Stimulated activated CD4-positive, alpha-beta T cell treated with anti-CD3 and anti-CD28 coated beads, Interleukin-1b, Interleukin-23, amount 100 ng/mL, for 48 hours (primary cell): ENCODE measurements around the gene TTC28.
"Not testable (repeated sequence)": the region's sequence is repeated elsewhere in the genome, so short reads cannot be mapped to it uniquely, and the experiment has no call there.

Source experiments
- DNase-seq: peaks from one replicate; pipeline ENCODE4 v3.0.0-alpha.2; 2020

Gene TTC28

DNA sequence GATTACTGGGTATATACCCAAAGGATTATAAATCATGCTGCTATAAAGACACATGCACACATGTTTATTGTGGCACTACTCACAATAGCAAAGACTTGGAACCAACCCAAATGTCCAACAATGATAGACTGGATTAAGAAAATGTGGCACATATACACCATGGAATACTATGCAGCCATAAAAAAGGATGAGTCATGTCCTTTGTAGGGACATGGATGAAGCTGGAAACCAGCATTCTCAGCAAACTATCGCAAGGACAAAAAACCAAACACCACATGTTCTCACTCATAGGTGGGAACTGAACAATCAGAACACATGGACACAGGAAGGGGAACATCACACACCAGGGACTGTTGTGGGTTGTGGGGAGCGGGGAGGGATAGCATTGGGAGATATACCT, 510.3 kb downstream of the TTC28 start:
- DNase-seq, result not testable (repeated sequence)

DNA sequence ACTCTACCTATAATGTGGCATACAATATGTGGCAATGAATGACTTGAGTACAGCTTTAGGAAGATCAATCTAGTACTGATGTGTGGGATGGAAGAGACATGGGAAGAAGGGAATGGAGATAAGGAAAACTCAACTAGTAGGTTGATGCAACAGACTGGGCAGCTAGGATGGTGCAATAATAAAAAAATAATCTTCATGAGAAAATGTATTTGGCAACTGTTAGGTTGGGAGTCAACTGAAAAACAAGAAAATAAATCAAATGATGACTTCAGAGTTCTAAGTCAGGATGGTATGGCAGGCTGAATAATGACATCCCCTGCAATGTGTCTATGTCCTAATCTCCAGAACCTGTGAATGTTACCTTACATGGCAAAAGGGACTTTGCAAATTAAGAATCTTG, 523.8 kb downstream of the TTC28 start:
- no peak for DNase-seq

DNA sequence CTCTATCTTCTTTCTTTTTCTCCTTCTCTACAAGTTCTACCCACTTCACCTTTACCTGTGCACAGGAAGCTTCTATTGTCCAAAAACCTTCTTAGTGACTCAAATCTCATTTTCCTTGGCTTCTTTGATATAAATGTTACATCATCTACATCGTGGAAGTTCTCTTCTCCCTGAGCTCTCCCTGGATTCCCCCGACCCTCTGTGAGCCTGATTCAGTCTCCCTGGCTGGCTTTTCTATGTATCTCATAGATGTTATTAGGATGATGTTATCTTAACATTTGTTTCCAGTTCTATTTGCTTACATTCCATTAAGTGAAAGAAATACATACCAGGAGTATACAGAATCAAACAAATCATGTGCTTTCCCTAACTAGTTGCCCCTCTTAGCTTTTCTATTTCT, 524.8 kb downstream of the TTC28 start:
- DNase-seq, result no peak

DNA sequence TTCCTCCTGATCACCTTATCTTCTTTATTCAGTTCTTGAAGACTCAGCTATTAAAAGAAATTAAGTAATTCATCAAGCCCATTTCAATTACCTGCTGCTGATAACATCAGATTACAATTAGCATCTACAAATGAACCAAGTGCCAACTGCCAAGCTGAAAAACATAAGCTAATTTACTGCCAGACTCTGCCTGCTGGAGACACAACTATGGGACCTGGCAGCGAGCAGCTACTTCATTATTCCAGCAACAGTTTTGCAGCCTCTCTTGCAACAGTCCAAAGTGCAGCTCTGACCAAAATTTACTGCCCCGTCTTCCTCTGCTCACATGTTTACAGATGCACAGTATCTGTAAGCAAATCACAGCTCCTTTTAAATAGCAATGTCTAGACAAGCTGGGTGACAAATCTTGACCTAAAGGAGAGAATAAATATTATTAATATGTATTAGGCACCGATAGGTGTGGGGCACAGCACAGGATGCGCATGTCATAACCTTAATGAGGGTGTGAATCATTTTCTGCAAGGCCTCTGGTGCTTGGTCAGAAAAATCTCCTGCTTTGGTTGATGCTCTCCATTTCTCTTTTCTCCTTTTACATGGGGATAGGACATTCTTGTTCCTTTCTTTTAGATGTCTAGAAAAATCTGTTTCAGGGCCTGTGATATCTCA, 528.4 kb downstream of the TTC28 start:
- no peak for DNase-seq

DNA sequence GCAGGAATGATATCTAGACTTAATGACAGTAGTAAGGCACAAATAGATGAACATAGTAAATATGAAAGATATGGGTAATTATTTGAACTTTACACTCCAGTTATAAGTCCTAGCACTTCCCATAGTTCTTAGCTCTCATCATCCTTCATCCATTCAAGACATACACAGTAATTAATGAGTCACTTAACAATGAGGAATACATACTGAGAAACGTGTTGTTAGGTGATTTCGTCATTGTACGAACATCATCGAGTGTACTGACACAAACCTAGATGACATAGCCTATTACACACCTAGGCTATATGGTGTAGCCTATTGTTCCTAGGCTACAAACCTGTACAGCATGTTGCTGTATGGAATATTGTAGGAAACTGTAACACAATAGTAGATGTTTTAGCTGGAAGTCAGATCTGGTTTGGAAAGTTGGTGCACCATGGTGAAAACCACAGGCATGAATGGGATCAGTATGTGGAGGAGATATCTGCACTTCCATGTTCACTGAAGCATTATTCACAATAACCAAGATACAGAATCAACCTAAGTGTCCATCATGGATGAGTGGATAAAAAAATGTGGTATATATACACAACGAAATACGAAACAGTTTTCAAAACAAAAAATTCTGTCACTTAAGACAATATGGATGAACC, 530.7 kb downstream of the TTC28 start:
- DNase-seq, result no peak

DNA sequence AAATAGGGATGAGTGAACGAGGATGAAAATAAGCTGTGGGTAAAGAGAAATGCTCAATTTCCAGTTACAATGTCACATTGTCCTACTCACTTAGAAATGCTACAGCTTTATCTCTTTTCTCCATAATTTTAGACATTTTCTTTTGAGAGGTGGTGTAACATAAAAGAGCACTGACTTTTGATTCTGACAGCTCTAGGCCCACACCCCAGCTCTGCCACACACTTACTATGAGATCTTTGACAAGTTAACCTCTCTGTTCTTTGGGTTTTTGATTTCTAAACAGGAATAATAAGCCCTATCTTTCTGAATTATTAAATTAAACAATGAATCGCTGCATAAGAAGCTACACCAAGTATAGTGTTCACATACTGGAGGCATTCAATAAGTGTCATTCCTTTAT, 532.2 kb downstream of the TTC28 start:
- DNase-seq, result no peak

DNA sequence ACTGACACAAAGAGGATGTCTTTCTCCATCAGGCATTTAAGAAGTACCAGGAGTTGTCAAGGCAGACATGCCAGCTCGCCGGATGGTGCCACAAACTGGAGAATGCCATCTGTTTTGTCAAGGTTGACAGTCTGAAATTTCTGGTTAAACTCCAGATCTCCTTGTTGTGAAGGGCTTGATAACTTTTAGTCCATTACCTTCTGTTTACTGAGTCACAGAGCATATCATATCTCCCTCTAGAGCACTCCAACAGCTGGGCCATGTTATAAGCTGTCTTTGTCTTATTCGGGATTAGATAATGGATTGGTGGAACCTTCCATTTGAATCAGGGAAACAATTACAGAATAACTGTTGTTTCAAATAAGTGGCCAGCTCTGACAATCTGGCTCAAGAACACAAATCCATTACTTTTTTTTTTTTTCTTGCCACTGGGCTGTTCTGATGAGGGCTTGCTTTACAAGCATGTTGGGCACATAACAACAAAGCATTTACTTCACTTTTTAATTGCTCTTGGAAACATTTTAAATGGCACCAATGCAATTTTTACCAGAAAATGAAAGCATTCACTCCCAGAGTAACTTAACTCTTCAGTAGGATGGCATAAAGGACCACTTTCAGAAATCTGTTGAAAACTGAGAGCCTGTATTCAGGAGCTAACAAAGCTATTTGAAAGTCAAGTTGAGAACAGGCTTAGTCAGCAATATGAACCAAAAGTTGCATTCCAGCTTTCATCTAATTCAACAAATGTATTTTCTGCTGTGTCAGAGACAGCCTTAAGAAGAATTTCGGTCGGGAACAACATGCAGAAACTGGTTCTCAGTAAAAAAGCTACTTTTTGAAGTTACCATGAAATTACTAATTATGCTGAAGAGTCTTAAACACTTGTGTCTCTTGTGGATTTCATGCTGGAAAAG, 533.0 kb downstream of the TTC28 start:
- DNase-seq, result no peak

DNA sequence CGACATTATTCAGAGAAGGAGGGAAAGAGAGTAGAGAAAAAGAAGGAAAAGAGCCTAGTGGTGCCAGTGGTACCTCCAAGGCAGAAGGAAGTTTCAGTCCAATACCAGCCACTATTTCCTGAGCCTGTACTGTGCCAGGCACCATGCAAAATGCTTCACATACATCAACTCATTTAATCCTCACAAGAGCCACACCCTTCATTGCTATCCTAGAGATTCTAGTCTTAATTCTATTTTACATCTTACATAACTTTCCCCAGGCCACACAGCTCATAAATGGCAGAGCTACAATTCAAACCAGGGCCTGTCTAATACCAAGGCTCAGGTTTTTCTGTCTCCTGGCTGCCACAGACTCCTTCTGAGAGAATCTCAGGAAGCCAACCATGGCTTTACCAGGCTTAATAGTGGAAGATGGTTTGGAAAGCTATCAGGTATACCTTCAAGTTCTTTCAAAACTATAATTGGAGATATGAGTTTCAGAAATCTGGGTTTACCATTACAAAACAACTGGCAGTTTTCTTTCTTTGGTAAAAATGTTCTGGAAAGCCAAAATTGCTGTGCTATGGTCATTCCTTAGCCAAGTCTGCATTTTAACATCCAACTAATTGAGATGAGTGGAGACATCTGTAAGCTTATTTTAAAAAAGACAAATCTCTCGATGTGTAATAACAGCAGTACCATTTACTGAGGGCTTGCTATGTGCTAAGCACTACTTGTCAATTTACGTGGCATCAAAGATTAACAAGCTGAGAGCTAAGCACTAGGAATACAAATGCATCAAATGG, 535.5 kb downstream of the TTC28 start:
- DNase-seq, result no peak

DNA sequence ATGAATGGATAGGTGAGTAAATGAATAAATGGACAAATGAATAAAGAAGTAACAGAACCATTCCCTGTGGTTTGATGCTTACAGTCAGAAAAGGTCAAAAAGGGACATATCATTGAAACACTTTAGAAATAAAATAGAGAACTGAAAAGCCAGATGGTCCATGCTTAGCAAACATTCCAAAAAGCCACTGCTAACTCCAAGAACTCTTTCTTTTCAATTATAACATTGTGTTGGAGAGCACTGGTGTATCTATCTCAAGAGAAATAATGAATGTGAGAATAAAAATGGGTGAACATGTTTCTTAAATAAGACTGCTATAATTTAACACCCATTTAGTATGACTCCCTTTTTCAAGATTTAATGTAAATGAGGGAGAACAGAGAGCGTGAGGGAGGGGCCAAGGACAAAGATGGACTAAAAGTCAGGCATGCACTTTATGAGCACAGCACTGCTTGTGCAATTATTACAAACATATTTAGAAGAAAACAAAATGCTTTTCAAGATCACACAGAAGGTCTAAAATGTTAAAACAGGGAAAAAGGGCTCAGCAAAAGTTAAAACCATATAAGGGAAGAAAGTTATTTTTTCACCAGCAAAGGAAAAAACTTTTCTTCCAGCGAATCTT, 536.3 kb downstream of the TTC28 start:
- no peak for DNase-seq

DNA sequence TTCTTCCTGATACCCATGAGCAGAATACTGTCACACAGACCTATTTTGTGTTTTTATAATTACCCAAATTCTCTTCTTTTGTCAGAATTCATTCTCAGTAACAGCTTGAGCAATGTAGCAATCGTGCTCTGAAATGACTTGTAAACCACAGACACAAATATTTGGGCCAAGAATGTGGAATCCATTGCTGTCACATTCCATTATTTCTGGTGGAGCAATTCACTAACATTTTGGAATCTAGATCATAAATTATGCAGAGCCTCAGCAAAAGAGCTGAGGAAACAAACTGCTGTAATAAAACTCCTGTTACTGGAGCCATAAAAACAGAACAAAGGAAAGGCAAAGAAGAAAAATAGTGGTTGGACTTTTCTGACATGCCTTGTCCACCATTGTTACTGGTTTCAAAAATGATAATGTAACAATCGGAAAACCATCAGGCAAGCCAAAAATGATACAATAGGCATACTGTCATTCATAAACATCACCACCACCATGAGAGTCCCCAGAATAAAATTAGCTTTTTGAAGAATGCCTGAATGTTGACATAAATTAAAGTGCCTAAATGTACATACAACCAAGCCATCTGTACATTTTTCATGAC, 537.2 kb downstream of the TTC28 start:
- DNase-seq, result no peak

DNA sequence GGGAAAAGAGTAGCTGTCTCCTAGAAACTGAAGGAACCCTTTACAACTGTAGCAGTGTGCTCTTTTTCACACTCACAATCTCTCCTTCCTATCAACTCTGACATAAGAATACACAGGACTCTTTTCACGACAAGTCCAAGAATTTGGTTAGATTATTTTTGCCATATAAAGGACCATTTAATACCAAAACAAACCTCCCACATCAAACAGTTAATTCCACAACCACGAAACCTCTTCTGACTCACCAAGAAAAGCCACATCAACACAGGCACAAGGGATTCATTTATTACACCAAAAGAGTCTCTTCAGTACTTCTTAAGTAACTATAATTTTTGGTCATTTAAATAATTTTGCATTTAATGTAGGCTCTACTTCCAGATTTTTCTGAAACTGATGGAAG, 538.0 kb downstream of the TTC28 start:
- no peak for DNase-seq

DNA sequence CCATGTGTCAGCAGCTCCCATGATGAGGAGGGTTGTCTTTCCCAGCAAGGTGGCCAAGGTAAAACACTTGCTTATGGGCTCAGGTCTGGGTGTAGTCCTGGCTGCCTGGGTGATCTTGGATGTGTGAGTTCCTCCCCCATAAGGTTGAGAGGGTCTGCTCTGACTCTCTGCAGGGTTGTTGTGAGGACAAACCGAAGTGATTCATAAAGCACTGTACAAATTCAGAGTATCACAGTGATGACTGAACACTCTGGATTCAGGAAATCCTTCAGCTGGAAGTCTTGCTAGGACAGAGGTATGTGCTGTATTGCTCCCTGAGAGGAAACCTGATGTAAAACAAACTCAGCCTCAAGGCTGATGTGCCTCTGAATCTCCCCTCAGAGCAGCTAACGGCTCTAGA, 539.7 kb downstream of the TTC28 start:
- DNase-seq, result no peak

DNA sequence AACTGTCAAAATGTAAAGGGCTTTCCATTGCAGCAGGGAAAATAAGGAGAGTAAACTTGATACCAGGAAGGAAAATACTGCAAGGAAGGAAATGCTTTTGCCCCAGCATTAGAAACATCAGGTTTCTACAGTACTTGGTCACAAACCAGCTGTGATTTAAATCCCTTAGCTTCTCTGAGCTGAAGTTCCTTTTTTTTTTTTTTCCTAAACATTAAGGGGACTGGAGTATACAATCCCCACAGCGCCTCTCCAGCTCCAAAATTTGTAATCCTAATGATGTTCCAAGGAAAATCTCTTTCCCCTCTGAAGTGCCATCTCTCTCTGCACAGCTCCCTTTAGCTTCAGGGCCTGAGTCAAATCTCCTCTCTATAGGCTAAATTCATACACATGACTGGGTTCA, 540.1 kb downstream of the TTC28 start:
- DNase-seq, result no peak

DNA sequence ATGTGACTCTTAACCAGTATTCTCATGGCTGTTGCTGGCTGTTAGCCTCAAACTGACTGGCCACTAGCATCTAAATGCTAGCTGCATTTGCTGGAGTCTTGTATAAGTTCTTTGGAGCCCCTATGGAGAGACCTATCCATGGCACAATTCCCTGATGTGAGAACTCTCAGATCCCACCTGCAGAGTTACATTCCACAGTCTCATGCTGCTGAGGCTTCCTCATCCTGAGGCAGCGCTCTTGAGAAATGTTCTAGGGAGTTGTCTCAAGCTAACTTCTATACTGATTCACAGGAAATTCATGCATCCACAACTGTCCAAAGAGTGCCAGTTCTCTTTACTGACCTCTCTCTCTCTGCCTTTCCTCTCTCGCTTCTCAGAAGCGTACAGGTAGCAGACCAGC, 542.6 kb downstream of the TTC28 start:
- DNase-seq, result no peak

DNA sequence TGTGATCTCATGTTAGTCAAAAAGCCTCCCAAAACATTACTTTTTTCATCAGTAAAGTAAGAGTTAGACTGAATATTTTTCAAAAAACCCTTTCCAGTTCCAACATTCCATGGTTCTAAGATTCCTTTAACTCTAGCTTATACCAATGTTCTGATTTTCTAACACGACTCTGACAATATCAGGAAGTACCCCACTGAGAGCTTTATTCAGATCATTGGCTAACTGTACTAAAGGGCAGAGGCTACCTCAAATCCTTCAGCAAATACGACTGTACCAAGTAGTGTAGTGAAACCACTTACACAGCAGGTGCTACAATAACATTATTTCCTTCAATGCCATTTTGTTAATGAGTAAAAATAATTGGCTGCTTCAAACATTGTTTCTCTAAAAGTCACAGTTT, 547.2 kb downstream of the TTC28 start:
- DNase-seq, result no peak

DNA sequence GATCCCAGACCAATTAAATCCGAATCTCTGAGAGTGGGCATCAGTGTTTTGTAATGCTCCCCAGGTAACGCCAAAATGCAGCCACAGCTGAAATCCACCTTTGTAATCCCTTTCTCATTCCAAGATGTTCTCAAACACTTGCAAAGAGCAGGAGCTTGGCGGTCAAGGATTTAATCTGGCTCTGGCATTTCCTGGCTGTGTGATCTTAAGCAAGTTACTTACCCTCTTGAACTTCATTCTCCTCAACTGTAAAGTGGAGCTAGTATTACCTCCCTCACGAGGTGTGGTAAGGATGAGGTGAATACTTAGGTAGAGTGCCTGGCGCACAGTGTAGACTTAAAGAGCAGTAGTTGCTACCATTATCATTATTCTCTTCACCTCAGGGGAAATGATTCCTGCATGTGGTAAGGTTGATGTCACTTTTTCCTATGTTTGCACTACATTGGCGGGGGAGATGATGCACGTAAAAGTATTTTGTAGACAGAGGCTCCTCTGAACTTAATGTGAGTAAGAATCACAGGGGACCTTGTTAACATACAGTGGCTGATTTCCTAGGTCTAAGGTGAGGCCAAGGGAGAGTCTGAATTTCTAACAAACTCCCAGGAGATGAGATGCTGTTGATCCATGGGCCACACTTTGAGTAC, 550.2 kb downstream of the TTC28 start:
- DNase-seq, result no peak

DNA sequence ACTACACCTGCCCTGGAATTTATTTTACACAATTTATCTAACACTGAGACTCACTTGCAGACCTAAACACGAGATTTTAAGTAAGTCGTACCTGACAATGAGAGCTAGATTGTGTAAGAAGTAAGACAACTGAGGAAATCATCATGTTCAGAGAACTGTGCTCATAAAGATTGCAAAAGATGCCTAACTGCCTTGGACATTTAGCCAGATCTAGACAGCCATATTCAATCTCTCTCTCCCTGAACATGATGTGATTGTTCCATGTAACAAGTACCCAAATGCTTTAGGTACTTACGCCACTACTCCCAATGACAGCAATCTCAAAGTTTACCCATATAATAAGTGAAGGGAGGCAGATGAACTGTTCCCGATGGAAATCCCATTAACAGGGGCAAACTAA, 550.8 kb downstream of the TTC28 start:
- no peak for DNase-seq

DNA sequence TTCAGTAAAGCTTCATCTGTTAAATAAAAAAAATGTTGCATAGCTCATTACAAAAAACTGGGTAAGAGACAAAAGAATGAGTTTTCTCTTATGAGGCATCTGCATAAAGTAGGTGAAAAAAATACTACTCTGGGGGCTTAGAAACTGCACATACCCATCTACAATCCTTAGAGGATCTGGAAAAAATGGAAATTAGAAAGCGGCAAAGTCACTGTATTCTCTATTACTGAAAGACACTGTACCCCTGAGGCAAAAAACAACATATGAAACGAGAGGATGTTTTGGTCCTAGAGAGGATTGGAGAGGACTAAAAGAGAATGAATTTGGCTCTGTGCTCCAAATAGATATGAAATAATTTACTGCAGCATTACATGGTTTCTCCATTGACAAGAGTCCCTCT, 553.8 kb downstream of the TTC28 start:
- DNase-seq, result no peak

DNA sequence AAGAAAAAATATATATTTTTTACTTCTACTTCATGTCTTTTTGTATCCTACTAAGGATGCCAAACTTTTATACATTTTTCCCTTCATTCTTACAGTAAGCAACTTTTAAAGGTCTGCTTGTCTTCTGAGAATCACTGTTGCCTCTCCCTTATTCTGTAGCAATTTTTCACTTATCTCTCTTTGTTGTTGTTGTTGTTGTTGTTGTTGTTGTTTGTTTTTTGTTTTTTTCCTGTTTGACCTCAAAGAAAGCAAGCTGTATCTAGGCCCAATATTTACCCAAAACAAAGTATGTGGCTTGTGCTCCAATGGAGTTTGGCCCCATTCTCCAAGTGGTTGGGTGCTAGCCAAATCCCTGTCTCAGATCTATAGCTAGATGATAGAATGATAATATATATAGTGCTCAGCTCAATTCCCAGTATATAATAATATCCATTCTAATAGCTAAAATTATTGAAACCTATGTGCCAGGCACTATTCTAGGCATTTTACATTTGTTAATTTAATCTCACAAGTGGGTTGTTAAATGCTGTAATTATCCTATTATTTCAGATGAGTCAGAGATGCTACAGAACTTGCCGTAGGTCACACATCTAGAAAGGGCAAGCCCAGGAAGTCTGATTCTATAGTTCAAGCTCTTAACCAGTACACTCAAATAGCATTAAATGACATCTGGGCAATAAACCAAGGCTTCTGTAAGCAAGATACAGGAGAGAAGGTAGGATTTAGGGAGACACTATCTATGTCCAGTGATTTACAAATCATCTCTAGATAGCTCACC, 555.5 kb downstream of the TTC28 start:
- DNase-seq, result no peak

DNA sequence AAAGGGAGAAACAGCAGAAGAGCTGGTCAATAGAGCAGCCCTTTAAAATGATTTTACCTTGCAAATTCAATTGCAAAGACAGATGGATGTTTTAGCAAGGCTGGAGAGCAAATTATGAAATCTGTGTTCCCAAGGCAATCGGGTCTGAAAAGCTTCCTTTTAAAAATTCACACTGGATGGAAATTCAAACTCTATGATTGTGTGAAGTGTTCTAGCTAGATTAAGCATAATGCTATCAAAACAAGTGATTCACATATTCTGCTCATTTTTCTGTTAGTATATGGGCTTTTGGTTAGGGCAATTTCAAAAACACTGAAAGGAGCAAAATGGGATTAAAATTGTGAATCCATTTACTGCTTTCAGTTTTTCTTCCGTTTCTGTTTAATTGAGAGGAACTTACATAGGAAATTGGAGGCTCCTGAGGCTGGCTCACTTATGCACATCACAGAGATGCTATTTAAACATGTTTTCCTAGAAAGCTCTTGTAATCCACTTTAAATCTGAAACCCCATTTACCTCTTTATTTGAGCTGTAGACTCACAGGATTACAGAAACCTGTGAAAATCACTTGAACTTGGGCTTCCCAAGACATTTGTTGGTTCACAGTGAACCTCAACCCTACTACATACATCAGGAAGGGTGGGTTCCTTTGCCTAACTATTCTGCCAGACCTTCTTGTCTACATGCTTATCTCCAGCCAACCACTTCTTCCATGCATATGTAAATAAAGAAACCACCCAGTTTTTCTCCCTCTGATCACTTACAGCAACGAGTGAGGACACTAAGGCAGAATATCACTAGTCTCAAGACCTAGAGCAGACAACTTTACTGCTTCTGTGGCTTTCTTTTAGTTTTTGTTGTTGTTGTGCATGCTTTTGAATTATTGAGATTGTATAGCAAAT, 558.7 kb downstream of the TTC28 start:
- DNase-seq, result no peak
